KMS-11 (cell line): Measurements from ENCODE around the gene DZANK1.

Source experiments
- H2AFZ ChIP-seq: fragments of 200-600 bp; sonication (generic); 2 replicates; pipeline ENCODE4 v1.6.1; 2016; ENCODE audit warnings: antibody characterized with exemption, mixed run types, low read depth
- H3K27ac ChIP-seq: fragments of 200-600 bp; sonication (generic); 2 replicates; pipeline ENCODE4 v1.6.1; 2016; ENCODE audit warnings: mild to moderate bottlenecking, mixed run types
- H3K27me3 ChIP-seq: fragments of 200-600 bp; sonication (generic); 2 replicates; pipeline ENCODE4 v1.6.1; 2017; ENCODE audit warnings: mild to moderate bottlenecking, low read depth, mixed run types, moderate library complexity; ENCODE audit not compliant: insufficient read depth
- H3K36me3 ChIP-seq: fragments of 200-600 bp; sonication (generic); 2 replicates; pipeline ENCODE4 v1.6.1; 2017; ENCODE audit warnings: mild to moderate bottlenecking, mixed run types; ENCODE audit not compliant: insufficient read depth
- H3K4me1 ChIP-seq: fragments of 200-600 bp; sonication (generic); 2 replicates; pipeline ENCODE4 v1.6.1; 2016; ENCODE audit warnings: mild to moderate bottlenecking, low read depth, mixed run types; ENCODE audit not compliant: poor library complexity, severe bottlenecking
- H3K4me2 ChIP-seq: fragments of 200-600 bp; sonication (generic); 2 replicates; pipeline ENCODE4 v1.7.0; 2016; ENCODE audit warnings: mild to moderate bottlenecking, mixed run types
- H3K4me3 ChIP-seq: fragments of 200-600 bp; sonication (generic); IDR thresholded peaks from 2 replicates; pipeline ENCODE4 v1.6.1; 2017; ENCODE audit warnings: low read depth, low read length, mixed read lengths; ENCODE audit not compliant: insufficient read depth
- H3K79me2 ChIP-seq: fragments of 200-600 bp; sonication (generic); 2 replicates; pipeline ENCODE4 v1.6.1; 2016; ENCODE audit warnings: low read depth, mixed run types; ENCODE audit not compliant: insufficient read depth
- H3K9ac ChIP-seq: fragments of 200-600 bp; sonication (generic); 2 replicates; pipeline ENCODE4 v1.6.1; 2016; ENCODE audit warnings: mild to moderate bottlenecking, mixed run types
- H4K20me1 ChIP-seq: fragments of 200-600 bp; sonication (generic); 2 replicates; pipeline ENCODE4 v1.6.1; 2016; ENCODE audit warnings: mild to moderate bottlenecking, mixed run types; ENCODE audit not compliant: insufficient read depth
- CTCF ChIP-seq: fragments of 200-600 bp; sonication (generic); conservative IDR thresholded peaks from 2 replicates; pipeline ENCODE4 v1.6.1; 2017; ENCODE audit warnings: low read depth, mild to moderate bottlenecking, antibody characterized with exemption, low read length, moderate library complexity, mixed read lengths

DZANK1 gene

GRCh38 chr20:18497603-18498002 is 30.8 kb upstream of the DZANK1 start:
- Histone ChIP-seq H4K20me1 (no peaks in the 10 kb centered on the region), H3K4me3 (no peak overlapping the region), H3K27me3 (no peaks in the 10 kb centered on the region), H2AFZ (peak overlapping the region; percentile 81; the same call in 1 of the 2 replicates), H3K36me3 (no peaks in the 10 kb centered on the region), H3K4me2 (peak overlapping the region; percentile 22; the same call in 1 of the 2 replicates), H3K27ac (no peak overlapping the region), H3K9ac (no peak overlapping the region), H3K4me1 (peaks cover 15% of the 10 kb centered on the region), H3K79me2 (no peaks in the 10 kb centered on the region)
- TF ChIP-seq CTCF = no peak

- Histone ChIP-seq H3K27ac (no peak within 1 kb of the TSS), H3K27me3 (no peaks in the 10 kb centered on the region), H4K20me1 (no peaks in the 10 kb centered on the region), H3K4me3 (no peak within 1 kb of the TSS), H3K4me2 (peak within 1 kb of the TSS; percentile 70), H3K4me1 (peaks cover 15% of the 10 kb centered on the region), H3K9ac (peak within 1 kb of the TSS; percentile 20; the same call in 1 of the 2 replicates), H3K36me3 (no peaks in the 10 kb centered on the region), H3K79me2 (no peaks in the 10 kb centered on the region), H2AFZ (peak within 1 kb of the TSS; percentile 81)
- no peak for TF ChIP-seq CTCF
Observed at GRCh38 chr20:18496740-18497592, 30.1 kb upstream of the DZANK1 start, which contains the start of gene RBBP9. Gene RBBP9, minus strand, starts transcription at chr20:18497225. Its CDS starts 58 bp downstream, at chr20:18497167.

GRCh38 chr20:18496042-18496441 is 29.2 kb upstream of the DZANK1 start:
- no peaks in the 10 kb centered on the region for H3K36me3 ChIP-seq
- peak overlapping the region; percentile 70; the same call in 1 of the 2 replicates for H3K4me2 ChIP-seq
- H3K4me3 ChIP-seq = no peak overlapping the region
- H3K27me3 ChIP-seq = no peaks in the 10 kb centered on the region
- no peaks in the 10 kb centered on the region for H4K20me1 ChIP-seq
- H3K27ac ChIP-seq = no peak overlapping the region
- peak overlapping the region; percentile 81; the same call in 1 of the 2 replicates for H2AFZ ChIP-seq
- peaks cover 15% of the 10 kb centered on the region for H3K4me1 ChIP-seq
- H3K79me2 ChIP-seq = no peaks in the 10 kb centered on the region
- TF ChIP-seq CTCF = no peak
- no peak overlapping the region for H3K9ac ChIP-seq

GRCh38 chr20:18488301-18488700 is 21.5 kb upstream of the DZANK1 start:
- Histone ChIP-seq H2AFZ (no peak overlapping the region), H3K27me3 (no peaks in the 10 kb centered on the region), H3K27ac (no peak overlapping the region), H3K4me3 (no peak overlapping the region), H3K79me2 (no peaks in the 10 kb centered on the region), H4K20me1 (no peaks in the 10 kb centered on the region), H3K9ac (no peak overlapping the region), H3K4me1 (no peaks in the 10 kb centered on the region), H3K4me2 (no peak overlapping the region), H3K36me3 (no peaks in the 10 kb centered on the region)
- no peak for TF ChIP-seq CTCF
